ENCODE data around the gene NRXN2. TPM values are rescaled to one million over a fixed set of nuclear protein-coding genes. Genes with fewer than 3 reads are reported as not detected.

Gene NRXN2
- total RNA-seq, 1 experiment from 2014 or later, result 0.15 TPM

DNA sequence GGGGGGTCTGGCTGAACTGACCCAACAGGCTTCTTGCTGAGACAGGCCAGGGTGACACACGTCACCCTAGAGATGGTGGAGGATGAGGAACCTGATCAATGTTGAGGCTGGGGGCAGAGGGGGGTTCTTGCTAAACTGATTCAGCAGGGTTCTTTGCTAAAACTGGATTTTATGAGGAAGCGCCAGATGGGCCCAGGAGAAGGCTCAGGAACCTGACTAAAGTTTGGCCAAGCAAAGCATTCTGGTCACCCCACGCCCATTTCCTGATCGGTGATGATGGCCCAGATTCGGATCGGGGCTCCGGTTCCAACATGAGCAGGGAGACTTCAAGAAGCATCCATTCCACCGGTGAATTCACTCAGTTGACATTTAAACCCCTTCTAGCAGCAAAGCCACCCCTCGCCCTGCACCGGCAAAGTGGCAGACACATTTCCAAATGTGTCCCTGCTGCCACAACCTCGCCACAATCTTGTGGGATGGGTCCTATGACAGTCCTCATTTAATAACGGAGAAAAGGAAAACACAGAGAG lies 166.2 kb downstream of the NRXN2 start:
- TF ChIP-seq SIN3A (IDR thresholded peaks at IDR 0.05; ENCODE audit: borderline replicate concordance, insufficient read depth, low read depth, low read length) (no peak), POLR2AphosphoS5 (IDR thresholded peaks at IDR 0.05; ENCODE audit: low read depth, low read length) (no peak), TCF7L2 (IDR thresholded peaks at IDR 0.05; ENCODE audit: low read depth, low read length) (no peak)
- TF ChIP-seq, protein P1, sequence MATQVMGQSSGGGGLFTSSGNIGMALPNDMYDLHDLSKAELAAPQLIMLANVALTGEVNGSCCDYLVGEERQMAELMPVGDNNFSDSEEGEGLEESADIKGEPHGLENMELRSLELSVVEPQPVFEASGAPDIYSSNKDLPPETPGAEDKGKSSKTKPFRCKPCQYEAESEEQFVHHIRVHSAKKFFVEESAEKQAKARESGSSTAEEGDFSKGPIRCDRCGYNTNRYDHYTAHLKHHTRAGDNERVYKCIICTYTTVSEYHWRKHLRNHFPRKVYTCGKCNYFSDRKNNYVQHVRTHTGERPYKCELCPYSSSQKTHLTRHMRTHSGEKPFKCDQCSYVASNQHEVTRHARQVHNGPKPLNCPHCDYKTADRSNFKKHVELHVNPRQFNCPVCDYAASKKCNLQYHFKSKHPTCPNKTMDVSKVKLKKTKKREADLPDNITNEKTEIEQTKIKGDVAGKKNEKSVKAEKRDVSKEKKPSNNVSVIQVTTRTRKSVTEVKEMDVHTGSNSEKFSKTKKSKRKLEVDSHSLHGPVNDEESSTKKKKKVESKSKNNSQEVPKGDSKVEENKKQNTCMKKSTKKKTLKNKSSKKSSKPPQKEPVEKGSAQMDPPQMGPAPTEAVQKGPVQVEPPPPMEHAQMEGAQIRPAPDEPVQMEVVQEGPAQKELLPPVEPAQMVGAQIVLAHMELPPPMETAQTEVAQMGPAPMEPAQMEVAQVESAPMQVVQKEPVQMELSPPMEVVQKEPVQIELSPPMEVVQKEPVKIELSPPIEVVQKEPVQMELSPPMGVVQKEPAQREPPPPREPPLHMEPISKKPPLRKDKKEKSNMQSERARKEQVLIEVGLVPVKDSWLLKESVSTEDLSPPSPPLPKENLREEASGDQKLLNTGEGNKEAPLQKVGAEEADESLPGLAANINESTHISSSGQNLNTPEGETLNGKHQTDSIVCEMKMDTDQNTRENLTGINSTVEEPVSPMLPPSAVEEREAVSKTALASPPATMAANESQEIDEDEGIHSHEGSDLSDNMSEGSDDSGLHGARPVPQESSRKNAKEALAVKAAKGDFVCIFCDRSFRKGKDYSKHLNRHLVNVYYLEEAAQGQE (IDR thresholded peaks at IDR 0.05; ENCODE audit: insufficient read depth in 1 of 2, low read depth in 2 of 2, low read length in 1 of 2), result no peak
- TF ChIP-seq, protein P2, sequence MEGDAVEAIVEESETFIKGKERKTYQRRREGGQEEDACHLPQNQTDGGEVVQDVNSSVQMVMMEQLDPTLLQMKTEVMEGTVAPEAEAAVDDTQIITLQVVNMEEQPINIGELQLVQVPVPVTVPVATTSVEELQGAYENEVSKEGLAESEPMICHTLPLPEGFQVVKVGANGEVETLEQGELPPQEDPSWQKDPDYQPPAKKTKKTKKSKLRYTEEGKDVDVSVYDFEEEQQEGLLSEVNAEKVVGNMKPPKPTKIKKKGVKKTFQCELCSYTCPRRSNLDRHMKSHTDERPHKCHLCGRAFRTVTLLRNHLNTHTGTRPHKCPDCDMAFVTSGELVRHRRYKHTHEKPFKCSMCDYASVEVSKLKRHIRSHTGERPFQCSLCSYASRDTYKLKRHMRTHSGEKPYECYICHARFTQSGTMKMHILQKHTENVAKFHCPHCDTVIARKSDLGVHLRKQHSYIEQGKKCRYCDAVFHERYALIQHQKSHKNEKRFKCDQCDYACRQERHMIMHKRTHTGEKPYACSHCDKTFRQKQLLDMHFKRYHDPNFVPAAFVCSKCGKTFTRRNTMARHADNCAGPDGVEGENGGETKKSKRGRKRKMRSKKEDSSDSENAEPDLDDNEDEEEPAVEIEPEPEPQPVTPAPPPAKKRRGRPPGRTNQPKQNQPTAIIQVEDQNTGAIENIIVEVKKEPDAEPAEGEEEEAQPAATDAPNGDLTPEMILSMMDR (IDR thresholded peaks at IDR 0.05), result no peak
- Histone ChIP-seq H3K9me3 (ENCODE audit: control insufficient read depth, insufficient read depth, low read depth, low read length) (no peaks in the 10 kb centered on the region), H3K4me1 (ENCODE audit: control insufficient read depth, insufficient read depth, low read length) (no peaks in the 10 kb centered on the region), H3K4me3 (ENCODE audit: low read depth in 2 of 2, low read length in 2 of 2) (no peak overlapping the region), H3K36me3 (ENCODE audit: control insufficient read depth, insufficient read depth, low read length) (no peaks in the 10 kb centered on the region), H3K27ac (ENCODE audit: low read length) (no peak overlapping the region), H3K27me3 (ENCODE audit: control insufficient read depth, insufficient read depth, low read length) (no peaks in the 10 kb centered on the region)
- ChIA-PET POLR2A (no interaction called here), CTCF (interaction anchor here (0.6 to 0.8 kb wide), 3 partner anchors 94 to 134 kb away, joined by 3 to 6 read pairs (median 3); no protein-coding TSS in a partner anchor)
- no peak for ATAC-seq
- intact Hi-C loops (cut with micrococcal nuclease; ENCODE audit: unreplicated experiment), result no loop called here
- in situ Hi-C loops (cut with HindIII; ENCODE audit: low pct_unique_long_range_greater_than_20kb, low sequenced_read_pairs), result no loop called here
- BruUV-seq (replicated peaks), result no TSS peak
- DNase-seq (ENCODE audit: low read depth, low spot score), result no peak

Other genes with a start within 250 kb of the NRXN2 start
- not detected for gene SLC22A11, start 167.3 kb downstream of the NRXN2 start, total RNA-seq (2021; ENCODE audit: unreplicated experiment)
- not detected for gene SLC22A12, start 132.0 kb downstream of the NRXN2 start, total RNA-seq (2021; ENCODE audit: unreplicated experiment)
- 3.7 TPM for gene RASGRP2, start 20.9 kb upstream of the NRXN2 start, total RNA-seq (2021; ENCODE audit: unreplicated experiment)
- 0.39 TPM for gene PYGM, start 36.8 kb upstream of the NRXN2 start, total RNA-seq (2021; ENCODE audit: unreplicated experiment)
- gene SF1, start 55.3 kb upstream of the NRXN2 start, total RNA-seq (2021; ENCODE audit: unreplicated experiment), result 360 TPM
- 46.4 TPM for gene MAP4K2, start 80.0 kb upstream of the NRXN2 start, total RNA-seq (2021; ENCODE audit: unreplicated experiment)
- gene MEN1, start 87.4 kb upstream of the NRXN2 start, total RNA-seq (2021; ENCODE audit: unreplicated experiment), result 54.5 TPM
- gene CDC42BPG, start 121.5 kb upstream of the NRXN2 start, total RNA-seq (2021; ENCODE audit: unreplicated experiment), result 4.1 TPM
- gene EHD1, start 155.4 kb upstream of the NRXN2 start, total RNA-seq (2021; ENCODE audit: unreplicated experiment), result 186 TPM
- 28.8 TPM for gene ATG2A, start 194.0 kb upstream of the NRXN2 start, total RNA-seq (2021; ENCODE audit: unreplicated experiment)
- 14.0 TPM for gene PPP2R5B, start 201.5 kb upstream of the NRXN2 start, total RNA-seq (2021; ENCODE audit: unreplicated experiment)
- not detected for gene GPHA2, start 212.7 kb upstream of the NRXN2 start, total RNA-seq (2021; ENCODE audit: unreplicated experiment)
- not detected for gene MAJIN, start 248.9 kb upstream of the NRXN2 start, total RNA-seq (2021; ENCODE audit: unreplicated experiment)